Measurements from ENCODE around the gene TAL1. TPM values are rescaled to one million over a fixed set of nuclear protein-coding genes. Genes with fewer than 3 reads are reported as not detected.

The TAL1 gene
- total and polyA plus RNA-seq, 2 of the 8 experiments (the other 6 are each of a cell fraction or from before 2014, with no cell fraction given), result 0.09 to 0.15 TPM

GRCh38 chr1:47181095-47181954 lies 50.7 kb downstream of the TAL1 start:
- no peak overlapping the region for H3K14ac ChIP-seq (ENCODE audit: insufficient read length)
- ChIA-PET CTCF (ENCODE audit: partially characterized antibody) (interaction anchor here (0.9 to 14.4 kb wide), 8 partner anchors 11 to 140 kb away, joined by 3 to 207 read pairs (median 3); partner anchors contain the start of gene PDZK1IP1), POLR2A (ENCODE audit: partially characterized antibody) (interaction anchor here (1.0 to 1.6 kb wide), 3 partner anchors 9 to 43 kb away, joined by 3 to 5 read pairs (median 3); partner anchors contain the start of gene PDZK1IP1)
- no peak overlapping the region for H3K56ac ChIP-seq (replicated peaks; ENCODE audit: insufficient read length, low read depth, low read length)
- H3K18ac ChIP-seq (ENCODE audit: extremely low read depth, low read length), result no peak overlapping the region
- 0 out of 2 replicates have a peak overlapping the region, but pooled peaks have one; percentile 29 for H2AFZ ChIP-seq (ENCODE audit: low read length)
- 73% methylated on average over 18 of the region's 18 CpGs; no CpG with 5 or more reads in 1 of the 2 experiments for WGBS, 2 experiments (ENCODE audit: extremely low coverage in 1 of 2, insufficient coverage in 1 of 2, insufficient read length in 1 of 2, insufficient replicate concordance in 2 of 2, low coverage in 1 of 2, low lambda C conversion rate in 2 of 2, missing lambda C conversion rate in 1 of 2)
- no peak overlapping the region for H4K5ac ChIP-seq (ENCODE audit: insufficient read length, low read depth, low read length)
- no peak overlapping the region for H3K23ac ChIP-seq (ENCODE audit: insufficient read length)
- DNase-seq (ENCODE audit: low read depth in 1 of 2, low spot score in 2 of 2), result no peak
- H3K36me3 ChIP-seq (ENCODE audit: control insufficient read depth in 2 of 4, insufficient read depth in 4 of 4, low read length in 3 of 4), result no peaks in the 10 kb centered on the region
- no peaks in the 10 kb centered on the region for H3K9me3 ChIP-seq (ENCODE audit: insufficient read depth in 2 of 2, low read depth in 1 of 2, low read length in 1 of 2)
- peaks cover 0 to 13% (median 12%) of the 10 kb centered on the region in 4 experiments; a peak in 5 of 7 replicates for H3K27me3 ChIP-seq (replicated peaks in 1 of 4; ENCODE audit: control insufficient read depth in 3 of 4, extremely low read depth in 1 of 4, insufficient read depth in 3 of 4, low read length in 3 of 4)
- H3K79me1 ChIP-seq (ENCODE audit: low read depth, low read length), result no peaks in the 10 kb centered on the region
- TF ChIP-seq KDM1A (IDR thresholded peaks at IDR 0.05; ENCODE audit: borderline replicate concordance, low read length) (no peak), CBX8 (IDR thresholded peaks at IDR 0.05; ENCODE audit: borderline replicate concordance, low read depth, low read length) (no peak), BACH1 (IDR thresholded peaks at IDR 0.05; ENCODE audit: low read length) (no peak), JUND (IDR thresholded peaks at IDR 0.05; ENCODE audit: low read length) (no peak), POLR2A (IDR thresholded peaks at IDR 0.05; ENCODE audit: control extremely low read depth in 1 of 2, low read depth in 2 of 2, low read length in 2 of 2) (no peak), TCF12 (IDR thresholded peaks at IDR 0.05; ENCODE audit: low read depth, low read length) (no peak), GTF2F1 (IDR thresholded peaks at IDR 0.05; ENCODE audit: borderline replicate concordance, low read depth, low read length) (no peak)
- H3K4me2 ChIP-seq (ENCODE audit: insufficient read depth in 1 of 2, low read depth in 2 of 2, low read length in 2 of 2), result no peak overlapping the region; a peak in 1 of 4 replicates
- no peak overlapping the region for H3K4me3 ChIP-seq (ENCODE audit: extremely low read depth in 1 of 4, insufficient read depth in 2 of 4, low read depth in 3 of 4, low read length in 4 of 4)
- H3K4me1 ChIP-seq (replicated peaks in 1 of 4; ENCODE audit: control insufficient read depth in 3 of 4, insufficient read depth in 4 of 4, low read length in 3 of 4), result peaks cover 0 to 10% (median 2%) of the 10 kb centered on the region in 4 experiments; a peak in 4 of 7 replicates
- H2BK20ac ChIP-seq (ENCODE audit: low read length), result no peak overlapping the region
- H2BK12ac ChIP-seq (ENCODE audit: low read depth, low read length), result 0 out of 2 replicates have a peak overlapping the region, but pooled peaks have one; percentile 75
- no peak overlapping the region for H2BK5ac ChIP-seq (ENCODE audit: low read depth, low read length)
- peak overlapping the region; percentile 64 for H4K8ac ChIP-seq (ENCODE audit: extremely low read depth, insufficient read depth, low read length)
- H2AK5ac ChIP-seq (ENCODE audit: low read depth, low read length), result no peak overlapping the region
- H3K4ac ChIP-seq (replicated peaks; ENCODE audit: insufficient read length, low read depth, low read length), result no peak overlapping the region
- peaks cover 9% of the 10 kb centered on the region; the same call in 1 of the 2 replicates for H3K23me2 ChIP-seq (ENCODE audit: low read depth, low read length)
- no peaks in the 10 kb centered on the region for H4K20me1 ChIP-seq (replicated peaks in 1 of 2; ENCODE audit: control insufficient read depth in 1 of 2, insufficient read depth in 2 of 2, low read length in 2 of 2)
- no peak for FAIRE-seq
- no peak overlapping the region for H3K27ac ChIP-seq (ENCODE audit: low read depth, low read length)
- no peak overlapping the region for H4K91ac ChIP-seq (replicated peaks; ENCODE audit: insufficient read length, low read length)
- no peaks in the 10 kb centered on the region for H3K79me2 ChIP-seq (ENCODE audit: control insufficient read depth in 1 of 2, insufficient read depth in 2 of 2, low read length in 2 of 2)
- no peak overlapping the region for H2BK15ac ChIP-seq (ENCODE audit: low read length)
- no peak overlapping the region for H2BK120ac ChIP-seq (replicated peaks; ENCODE audit: low read depth, low read length)
- no peak overlapping the region for H3K9ac ChIP-seq (replicated peaks in 1 of 4; ENCODE audit: extremely low read depth in 1 of 4, low read depth in 3 of 4, low read length in 3 of 4)

All from H1 (cell line).